AG10803 (cell line): Measurements from ENCODE around the gene YBEY.
A peak's percentile ranks its signal among the peaks of the same experiment; 100 is the strongest.

Experiments
- DNase-seq: peaks from one replicate; pipeline ENCODE4 v3.0.0; 2010; ENCODE audit warnings: low read depth
- H3K4me3 ChIP-seq: 2 replicates; pipeline ENCODE4 v1.5.1; 2011; ENCODE audit warnings: mild to moderate bottlenecking, low read length, control low read depth
- CTCF ChIP-seq: conservative IDR thresholded peaks from 2 replicates; pipeline ENCODE4 v1.5.1; 2011; ENCODE audit warnings: mild to moderate bottlenecking, low read length, control low read depth, inconsistent platforms

YBEY gene

GRCh38 chr21:46316708-46317324, 30.7 kb downstream of the YBEY start:
- TF ChIP-seq CTCF, result no peak
- DNase-seq, result no peak
- H3K4me3 ChIP-seq, result no peak overlapping the region

- DNase-seq, result no peak
- H3K4me3 ChIP-seq, result no peak overlapping the region
Measured at GRCh38 chr21:46317710-46318463, 31.7 kb downstream of the YBEY start.

GRCh38 chr21:46318464-46318845, 32.3 kb downstream of the YBEY start:
- no peak for TF ChIP-seq CTCF
- H3K4me3 ChIP-seq, result no peak overlapping the region
- no peak for DNase-seq

More at GRCh38 chr21:46317710-46318463, 31.7 kb downstream of the YBEY start:
- no peak for TF ChIP-seq CTCF

- no peak overlapping the region for H3K4me3 ChIP-seq
- TF ChIP-seq CTCF, result no peak
- DNase-seq, result no peak
Measured at GRCh38 chr21:46319186-46319585, 33.0 kb downstream of the YBEY start.

GRCh38 chr21:46320331-46320801, 34.2 kb downstream of the YBEY start:
- no peak for DNase-seq
- H3K4me3 ChIP-seq, result no peak overlapping the region
- TF ChIP-seq CTCF, result no peak

GRCh38 chr21:46322351-46323226, 36.4 kb downstream of the YBEY start:
- peak overlapping the region; percentile 72 for H3K4me3 ChIP-seq
- peak; percentile 45 for DNase-seq
- no peak for TF ChIP-seq CTCF
